Muscle layer of duodenum (tissue), 2 donors: Measurements from ENCODE around the gene FZD1.

Source experiments
- H3K27ac ChIP-seq: one replicate; pipeline ENCODE4 v1.7.0; 2013; ENCODE audit warnings: mild to moderate bottlenecking, low read length
- H3K27me3 ChIP-seq: one replicate; pipeline ENCODE4 v1.7.0; 2013; ENCODE audit warnings: low read depth, mild to moderate bottlenecking, control low read depth, low read length
- H3K36me3 ChIP-seq, 2 donors: one replicate each; pipeline ENCODE4 v1.7.0; 2013; ENCODE audit warnings: low read length in 2 of 2, control low read depth in 1 of 2, mild to moderate bottlenecking in 1 of 2; ENCODE audit not compliant: insufficient read depth in 2 of 2, control insufficient read depth in 1 of 2
- H3K4me1 ChIP-seq, 2 donors: one replicate each; pipeline ENCODE4 v1.7.0; 2013; ENCODE audit warnings: low read length in 2 of 2, mild to moderate bottlenecking in 2 of 2, control low read depth in 1 of 2, moderate library complexity in 1 of 2; ENCODE audit not compliant: insufficient read depth in 2 of 2, control insufficient read depth in 1 of 2
- H3K4me3 ChIP-seq, 2 donors: one replicate each; pipeline ENCODE4 v1.7.0; 2013; ENCODE audit warnings: low read length in 2 of 2, low read depth in 1 of 2, mild to moderate bottlenecking in 1 of 2
- H3K9me3 ChIP-seq, 2 donors: one replicate each; pipeline ENCODE4 v1.7.0; 2013; ENCODE audit warnings: low read length in 2 of 2, control low read depth in 1 of 2, mild to moderate bottlenecking in 1 of 2; ENCODE audit not compliant: control insufficient read depth in 1 of 2
- donor health status: healthy.

FZD1 gene

GRCh38 chr7:91266067-91266688, 1.9 kb downstream of the FZD1 start:
- Histone ChIP-seq H3K4me1 (peaks cover 7 to 22% of the 10 kb centered on the region in 2 donors), H3K9me3 (no peaks in the 10 kb centered on the region), H3K36me3 (peaks cover 4% of the 10 kb centered on the region in 2 donors), H3K27ac (no peak overlapping the region), H3K27me3 (no peaks in the 10 kb centered on the region), H3K4me3 (peak overlapping the region; percentile 72 to 90)

- Histone ChIP-seq H3K36me3 (peaks cover 4% of the 10 kb centered on the region in 2 donors), H3K27ac (no peak overlapping the region)
These were observed 2.5 kb downstream of the FZD1 start for GRCh38 chr7:91266689-91267090.

GRCh38 chr7:91267171-91267955, 3.1 kb downstream of the FZD1 start:
- Histone ChIP-seq H3K36me3 (peaks cover 4% of the 10 kb centered on the region in 2 donors), H3K27ac (peak overlapping the region; percentile 18), H3K9me3 (no peaks in the 10 kb centered on the region), H3K27me3 (no peaks in the 10 kb centered on the region), H3K4me3 (peak overlapping the region; percentile 49 to 90), H3K4me1 (peaks cover 7 to 22% of the 10 kb centered on the region in 2 donors)

More at GRCh38 chr7:91266689-91267090, 2.5 kb downstream of the FZD1 start:
- Histone ChIP-seq H3K9me3 (no peaks in the 10 kb centered on the region), H3K4me3 (peak overlapping the region; percentile 49 to 90), H3K27me3 (no peaks in the 10 kb centered on the region), H3K4me1 (peaks cover 7 to 22% of the 10 kb centered on the region in 2 donors)

- H3K27me3 ChIP-seq, result no peaks in the 10 kb centered on the region
- H3K36me3 ChIP-seq, result peaks cover 0 to 4% of the 10 kb centered on the region in 2 donors
- no peak overlapping the region for H3K4me3 ChIP-seq
- H3K4me1 ChIP-seq, result peaks cover 7 to 22% of the 10 kb centered on the region in 2 donors
- no peaks in the 10 kb centered on the region for H3K9me3 ChIP-seq
- H3K27ac ChIP-seq, result no peak overlapping the region
These were observed 6.1 kb downstream of the FZD1 start for GRCh38 chr7:91270372-91270771.

- Histone ChIP-seq H3K4me3 (no peak overlapping the region), H3K27me3 (no peaks in the 10 kb centered on the region), H3K27ac (no peak overlapping the region), H3K4me1 (peaks cover 0 to 3% of the 10 kb centered on the region in 2 donors), H3K9me3 (no peaks in the 10 kb centered on the region), H3K36me3 (no peaks in the 10 kb centered on the region)
These were observed 12.7 kb downstream of the FZD1 start for GRCh38 chr7:91276909-91277308.

GRCh38 chr7:91280185-91280584, 16.0 kb downstream of the FZD1 start:
- H3K9me3 ChIP-seq, result no peaks in the 10 kb centered on the region
- no peaks in the 10 kb centered on the region for H3K27me3 ChIP-seq
- H3K4me3 ChIP-seq, result no peak overlapping the region

GRCh38 chr7:91280604-91281003, 16.4 kb downstream of the FZD1 start:
- Histone ChIP-seq H3K4me1 (peaks cover 0 to 3% of the 10 kb centered on the region in 2 donors), H3K9me3 (no peaks in the 10 kb centered on the region), H3K27me3 (no peaks in the 10 kb centered on the region), H3K36me3 (no peaks in the 10 kb centered on the region), H3K27ac (no peak overlapping the region), H3K4me3 (no peak overlapping the region)

More at GRCh38 chr7:91280185-91280584, 16.0 kb downstream of the FZD1 start:
- H3K36me3 ChIP-seq, result no peaks in the 10 kb centered on the region
- peaks cover 0 to 3% of the 10 kb centered on the region in 2 donors for H3K4me1 ChIP-seq
- H3K27ac ChIP-seq, result no peak overlapping the region

- Histone ChIP-seq H3K9me3 (no peaks in the 10 kb centered on the region), H3K4me3 (no peak overlapping the region), H3K27ac (no peak overlapping the region), H3K36me3 (no peaks in the 10 kb centered on the region), H3K27me3 (no peaks in the 10 kb centered on the region), H3K4me1 (no peaks in the 10 kb centered on the region)
These were observed 21.6 kb downstream of the FZD1 start for GRCh38 chr7:91285696-91286355.

- no peak overlapping the region for H3K4me3 ChIP-seq
- no peaks in the 10 kb centered on the region for H3K36me3 ChIP-seq
- no peaks in the 10 kb centered on the region for H3K27me3 ChIP-seq
- H3K4me1 ChIP-seq, result no peaks in the 10 kb centered on the region
- H3K27ac ChIP-seq, result no peak overlapping the region
- H3K9me3 ChIP-seq, result no peaks in the 10 kb centered on the region
These were observed 22.2 kb downstream of the FZD1 start for GRCh38 chr7:91286432-91286831.

GRCh38 chr7:91287371-91288084, 23.3 kb downstream of the FZD1 start:
- H3K4me1 ChIP-seq, result no peaks in the 10 kb centered on the region
- H3K27ac ChIP-seq, result no peak overlapping the region
- H3K9me3 ChIP-seq, result no peaks in the 10 kb centered on the region

More at GRCh38 chr7:91287371-91288084, 23.3 kb downstream of the FZD1 start:
- no peak overlapping the region for H3K4me3 ChIP-seq
- no peaks in the 10 kb centered on the region for H3K27me3 ChIP-seq
- no peaks in the 10 kb centered on the region for H3K36me3 ChIP-seq
